ENCODE data around the gene PRKCE. TPM values are rescaled to one million over a fixed set of nuclear protein-coding genes. Genes with fewer than 3 reads are reported as not detected.

PRKCE gene
- total and polyA plus RNA-seq, 7 experiments from 2014 or later = 1.4 to 37.9 (median 19.5) TPM

- DNase-seq (no peak), ATAC-seq (no peak)
- Histone ChIP-seq H3K4me1 (ENCODE audit: control insufficient read depth in 2 of 2, insufficient read depth in 2 of 2, low read length in 2 of 2) (no peaks in the 10 kb centered on the region), H3K27me3 (ENCODE audit: control insufficient read depth in 2 of 2, insufficient read depth in 2 of 2, low read length in 2 of 2) (no peaks in the 10 kb centered on the region), H3K36me3 (ENCODE audit: control insufficient read depth in 2 of 3, insufficient read depth in 3 of 3, low read length in 3 of 3) (no peaks in the 10 kb centered on the region), H3K4me3 (ENCODE audit: low read length) (no peak overlapping the region), H3K27ac (ENCODE audit: low read depth, low read length) (no peak overlapping the region), H3K9me3 (ENCODE audit: control insufficient read depth in 2 of 3, low read length in 3 of 3) (no peaks in the 10 kb centered on the region)
- H3K36me3 Mint-ChIP-seq = peaks cover 0 to 13% (median 0%) of the 10 kb centered on the region in 5 donors
- POLR2A ChIA-PET = no interaction called here
- H3K4me3 Mint-ChIP-seq = no peak overlapping the region
- no peak overlapping the region for H3K27ac Mint-ChIP-seq
- H3K4me1 Mint-ChIP-seq = peaks cover 0 to 9% (median 0%) of the 10 kb centered on the region in 7 donors
- no peaks in the 10 kb centered on the region for H3K9me3 Mint-ChIP-seq
- CTCF ChIA-PET = interaction anchor here (0.9 kb wide), 1 partner anchor 14 kb away, joined by 3 read pairs; no protein-coding TSS in a partner anchor
- intact Hi-C loops (cut with micrococcal nuclease) = no loop called here
- no peaks in the 10 kb centered on the region for H3K27me3 Mint-ChIP-seq
Measured at GRCh38 chr2:45941531-45942236, 290.2 kb downstream of the PRKCE start.

DNA sequence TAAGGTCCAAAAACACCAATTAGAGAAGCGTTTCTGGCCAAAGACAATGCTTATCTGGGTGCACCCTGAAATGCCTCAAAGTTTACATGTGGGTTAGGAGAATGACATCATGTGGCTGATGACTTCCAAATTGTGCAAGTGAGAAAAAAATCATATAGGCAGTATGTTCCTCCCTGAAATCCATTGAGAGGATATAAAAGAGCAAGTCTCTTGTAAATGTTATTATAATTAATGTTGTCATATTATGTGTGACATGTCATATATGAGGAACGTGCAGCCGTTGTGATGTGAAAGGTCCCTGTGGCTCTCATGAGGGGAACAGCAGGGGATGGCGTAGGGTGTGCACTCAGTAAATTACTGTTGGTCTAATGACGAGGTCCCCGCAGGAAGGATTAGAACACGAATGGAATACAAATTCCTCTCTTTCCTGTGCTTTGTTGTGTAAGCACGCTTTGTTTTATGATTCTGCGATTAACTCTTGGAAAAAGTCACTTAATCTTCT lies 290.8 kb downstream of the PRKCE start:
- Mint-ChIP-seq H3K4me1 (peaks cover 0 to 13% (median 0%) of the 10 kb centered on the region in 7 donors), H3K36me3 (peaks cover 0 to 13% (median 0%) of the 10 kb centered on the region in 5 donors), H3K27ac (no peak overlapping the region), H3K27me3 (peaks cover 0 to 3% (median 0%) of the 10 kb centered on the region in 5 donors), H3K4me3 (no peak overlapping the region), H3K9me3 (no peaks in the 10 kb centered on the region)
- H3K36me3 ChIP-seq (ENCODE audit: control insufficient read depth in 2 of 3, insufficient read depth in 3 of 3, low read length in 3 of 3) = no peaks in the 10 kb centered on the region
- no peak overlapping the region for H3K4me3 ChIP-seq (ENCODE audit: low read length)
- intact Hi-C loops (cut with micrococcal nuclease) = no loop called here
- H3K27ac ChIP-seq (ENCODE audit: low read depth, low read length) = no peak overlapping the region
- ChIA-PET CTCF (no interaction called here), POLR2A (no interaction called here)
- no peak for DNase-seq
- H3K9me3 ChIP-seq (ENCODE audit: control insufficient read depth in 2 of 3, low read length in 3 of 3) = no peaks in the 10 kb centered on the region
- H3K4me1 ChIP-seq (ENCODE audit: control insufficient read depth in 2 of 2, insufficient read depth in 2 of 2, low read length in 2 of 2) = no peaks in the 10 kb centered on the region
- ATAC-seq = no peak
- H3K27me3 ChIP-seq (ENCODE audit: control insufficient read depth in 2 of 2, insufficient read depth in 2 of 2, low read length in 2 of 2) = no peaks in the 10 kb centered on the region

DNA sequence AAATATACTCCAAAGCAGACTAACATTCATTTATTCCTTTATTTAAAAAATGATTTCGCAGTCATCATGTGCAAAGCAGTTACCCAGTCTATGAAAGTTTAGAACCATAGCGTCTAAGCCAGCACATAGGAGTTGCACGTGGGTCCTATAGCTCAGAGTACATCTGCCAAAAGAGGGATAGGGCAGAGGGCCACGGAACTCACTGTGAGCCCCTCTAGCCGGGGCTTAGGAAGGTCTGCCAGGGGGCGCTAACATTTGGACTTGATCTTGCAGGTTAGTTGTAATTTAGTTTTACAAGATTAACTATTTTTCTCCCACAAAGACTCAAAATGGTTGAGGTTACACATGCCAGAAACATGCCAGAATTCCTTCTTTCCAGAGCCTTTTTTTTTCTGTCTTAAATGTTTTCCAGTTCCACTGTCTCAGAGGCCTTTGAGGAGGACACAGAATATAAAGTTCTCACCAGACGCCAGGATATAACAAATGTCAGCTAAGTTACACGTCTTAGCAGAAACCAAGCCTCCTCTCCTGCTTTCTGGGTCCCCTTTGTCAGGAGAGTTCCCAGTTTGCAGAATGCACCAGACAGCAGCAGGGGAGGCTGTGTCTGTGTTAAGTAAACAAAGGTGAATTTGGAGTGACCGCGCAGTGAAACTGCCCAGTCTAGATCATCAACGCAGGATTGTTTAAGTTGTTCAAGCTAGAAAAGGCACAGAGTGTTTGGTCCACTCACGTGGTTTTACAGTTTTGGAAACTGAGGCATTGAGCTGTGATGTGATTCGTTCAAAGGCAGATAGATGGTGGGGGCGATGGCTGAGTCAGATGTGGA lies 292.0 kb downstream of the PRKCE start:
- CTCF ChIA-PET = no interaction called here
- H3K36me3 Mint-ChIP-seq = peaks cover 0 to 13% (median 0%) of the 10 kb centered on the region in 5 donors
- peaks cover 0 to 8% (median 0%) of the 10 kb centered on the region in 5 donors for H3K27me3 Mint-ChIP-seq
- H3K27ac ChIP-seq (ENCODE audit: low read depth, low read length) = no peak overlapping the region
- DNase-seq (no peak), ATAC-seq (no peak)
- no peaks in the 10 kb centered on the region for H3K9me3 Mint-ChIP-seq
- no peaks in the 10 kb centered on the region for H3K36me3 ChIP-seq (ENCODE audit: control insufficient read depth in 2 of 3, insufficient read depth in 3 of 3, low read length in 3 of 3)
- H3K4me1 ChIP-seq (ENCODE audit: control insufficient read depth in 2 of 2, insufficient read depth in 2 of 2, low read length in 2 of 2) = no peaks in the 10 kb centered on the region
- H3K27ac Mint-ChIP-seq = no peak overlapping the region
- peaks cover 0 to 13% (median 0%) of the 10 kb centered on the region in 7 donors for H3K4me1 Mint-ChIP-seq
- no peak overlapping the region for H3K4me3 Mint-ChIP-seq
- no peaks in the 10 kb centered on the region for H3K9me3 ChIP-seq (ENCODE audit: control insufficient read depth in 2 of 3, low read length in 3 of 3)
- intact Hi-C loops (cut with micrococcal nuclease) = no loop called here
- POLR2A ChIA-PET = no interaction called here
- H3K4me3 ChIP-seq (ENCODE audit: low read length) = no peak overlapping the region
- H3K27me3 ChIP-seq (ENCODE audit: control insufficient read depth in 2 of 2, insufficient read depth in 2 of 2, low read length in 2 of 2) = no peaks in the 10 kb centered on the region

GRCh38 chr2:45944074-45944473 lies 292.6 kb downstream of the PRKCE start:
- Histone ChIP-seq H3K36me3 (ENCODE audit: control insufficient read depth in 2 of 3, insufficient read depth in 3 of 3, low read length in 3 of 3) (no peaks in the 10 kb centered on the region), H3K4me1 (ENCODE audit: control insufficient read depth in 2 of 2, insufficient read depth in 2 of 2, low read length in 2 of 2) (no peaks in the 10 kb centered on the region), H3K27me3 (ENCODE audit: control insufficient read depth in 2 of 2, insufficient read depth in 2 of 2, low read length in 2 of 2) (no peaks in the 10 kb centered on the region), H3K27ac (ENCODE audit: low read depth, low read length) (no peak overlapping the region), H3K4me3 (ENCODE audit: low read length) (no peak overlapping the region), H3K9me3 (ENCODE audit: control insufficient read depth in 2 of 3, low read length in 3 of 3) (no peaks in the 10 kb centered on the region)
- DNase-seq = no peak
- ChIA-PET POLR2A (no interaction called here), CTCF (no interaction called here)
- peaks cover 0 to 11% (median 0%) of the 10 kb centered on the region in 5 donors for H3K27me3 Mint-ChIP-seq
- no peak overlapping the region for H3K4me3 Mint-ChIP-seq
- intact Hi-C loops (cut with micrococcal nuclease) = no loop called here
- H3K36me3 Mint-ChIP-seq = peaks cover 0 to 9% (median 0%) of the 10 kb centered on the region in 5 donors
- no peak for ATAC-seq
- peaks cover 0 to 11% (median 0%) of the 10 kb centered on the region in 7 donors for H3K4me1 Mint-ChIP-seq
- H3K9me3 Mint-ChIP-seq = no peaks in the 10 kb centered on the region
- H3K27ac Mint-ChIP-seq = no peak overlapping the region

DNA sequence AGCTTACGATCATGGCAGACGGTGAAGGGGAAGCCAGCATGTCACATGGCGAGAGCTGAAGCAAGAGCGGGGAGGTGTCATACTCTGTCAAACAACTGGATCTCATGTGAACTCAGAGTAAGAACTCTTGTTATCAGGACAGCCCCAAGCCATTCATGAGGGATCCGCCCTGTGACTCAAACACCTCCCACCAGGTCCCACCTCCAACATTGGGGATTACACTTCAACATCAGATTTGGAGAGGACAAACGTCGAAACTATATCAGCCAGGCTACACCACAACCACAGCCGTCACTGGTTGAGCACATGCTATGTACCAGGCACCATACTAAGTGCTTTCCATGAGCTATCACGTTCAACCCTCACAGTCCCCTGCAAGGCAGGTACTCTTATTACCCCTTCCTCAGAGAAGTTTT lies 293.8 kb downstream of the PRKCE start:
- ATAC-seq (no peak), DNase-seq (no peak)
- H3K27me3 Mint-ChIP-seq = peaks cover 0 to 11% (median 0%) of the 10 kb centered on the region in 5 donors
- Histone ChIP-seq H3K4me1 (ENCODE audit: control insufficient read depth in 2 of 2, insufficient read depth in 2 of 2, low read length in 2 of 2) (no peaks in the 10 kb centered on the region), H3K27ac (ENCODE audit: low read depth, low read length) (no peak overlapping the region), H3K27me3 (ENCODE audit: control insufficient read depth in 2 of 2, insufficient read depth in 2 of 2, low read length in 2 of 2) (no peaks in the 10 kb centered on the region), H3K4me3 (ENCODE audit: low read length) (no peak overlapping the region), H3K9me3 (ENCODE audit: control insufficient read depth in 2 of 3, low read length in 3 of 3) (no peaks in the 10 kb centered on the region), H3K36me3 (ENCODE audit: control insufficient read depth in 2 of 3, insufficient read depth in 3 of 3, low read length in 3 of 3) (no peaks in the 10 kb centered on the region)
- POLR2A ChIA-PET = no interaction called here
- peak overlapping the region in 1 of 9 donors; percentile 11 for H3K27ac Mint-ChIP-seq
- CTCF ChIA-PET = no interaction called here
- peaks cover 0 to 10% (median 0%) of the 10 kb centered on the region in 7 donors for H3K4me1 Mint-ChIP-seq
- peaks cover 0 to 6% (median 0%) of the 10 kb centered on the region in 5 donors for H3K36me3 Mint-ChIP-seq
- no peaks in the 10 kb centered on the region for H3K9me3 Mint-ChIP-seq
- intact Hi-C loops (cut with micrococcal nuclease) = no loop called here
- H3K4me3 Mint-ChIP-seq = no peak overlapping the region

DNA sequence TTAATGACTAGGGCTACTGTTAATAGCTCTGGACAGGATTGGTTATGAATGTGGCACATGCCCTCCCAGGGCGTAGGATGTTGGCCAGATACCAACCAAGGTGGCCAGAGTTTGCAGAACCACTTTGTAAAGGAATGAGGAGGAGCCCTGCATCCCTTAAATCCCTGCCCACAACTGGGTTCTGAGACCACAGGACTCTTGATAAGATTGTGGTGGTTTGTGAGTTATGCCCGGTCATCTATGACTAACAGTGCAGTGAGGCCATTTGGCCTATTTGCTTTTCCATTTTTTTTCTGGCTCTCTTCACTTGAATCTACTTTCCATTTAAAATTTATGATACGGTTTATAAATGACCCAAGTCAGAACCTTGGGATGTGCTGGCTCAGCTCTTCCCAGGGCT lies 294.5 kb downstream of the PRKCE start:
- H3K4me1 ChIP-seq (ENCODE audit: control insufficient read depth in 2 of 2, insufficient read depth in 2 of 2, low read length in 2 of 2) = no peaks in the 10 kb centered on the region
- H3K36me3 Mint-ChIP-seq = peaks cover 0 to 6% (median 0%) of the 10 kb centered on the region in 5 donors
- H3K36me3 ChIP-seq (ENCODE audit: control insufficient read depth in 2 of 3, insufficient read depth in 3 of 3, low read length in 3 of 3) = no peaks in the 10 kb centered on the region
- H3K4me1 Mint-ChIP-seq = peaks cover 0 to 10% (median 0%) of the 10 kb centered on the region in 7 donors
- H3K4me3 ChIP-seq (ENCODE audit: low read length) = no peak overlapping the region
- ATAC-seq (no peak), DNase-seq (no peak)
- H3K4me3 Mint-ChIP-seq = no peak overlapping the region
- H3K27me3 ChIP-seq (ENCODE audit: control insufficient read depth in 2 of 2, insufficient read depth in 2 of 2, low read length in 2 of 2) = no peaks in the 10 kb centered on the region
- H3K9me3 ChIP-seq (ENCODE audit: control insufficient read depth in 2 of 3, low read length in 3 of 3) = no peaks in the 10 kb centered on the region
- no peak overlapping the region for H3K27ac Mint-ChIP-seq
- intact Hi-C loops (cut with micrococcal nuclease) = no loop called here
- H3K9me3 Mint-ChIP-seq = no peaks in the 10 kb centered on the region
- ChIA-PET CTCF (no interaction called here), POLR2A (no interaction called here)
- peaks cover 0 to 11% (median 0%) of the 10 kb centered on the region in 5 donors for H3K27me3 Mint-ChIP-seq
- H3K27ac ChIP-seq (ENCODE audit: low read depth, low read length) = no peak overlapping the region
